ENCODE measurements around the gene MIOS.

MIOS gene

GRCh38 chr7:7584653-7585052 lies 18.0 kb downstream of the MIOS start:
- DNase-seq = no peak

- DNase-seq = no peak
Measured at GRCh38 chr7:7585241-7585928, 18.7 kb downstream of the MIOS start.

- DNase-seq = peak in 1 of 2 experiments; percentile 2
Measured at GRCh38 chr7:7595451-7595850, 28.8 kb downstream of the MIOS start.

- DNase-seq = no peak
Measured at GRCh38 chr7:7596176-7596575, 29.5 kb downstream of the MIOS start.

GRCh38 chr7:7607010-7607409 lies 40.3 kb downstream of the MIOS start:
- DNase-seq = no peak

GRCh38 chr7:7609330-7609729 lies 42.6 kb downstream of the MIOS start:
- DNase-seq = no peak

GRCh38 chr7:7612519-7612918 lies 45.8 kb downstream of the MIOS start:
- DNase-seq = no peak

- DNase-seq = no peak
Measured at GRCh38 chr7:7613210-7613609, 46.5 kb downstream of the MIOS start.

- no peak for DNase-seq
Measured at GRCh38 chr7:7614018-7614741, 47.5 kb downstream of the MIOS start.

GRCh38 chr7:7617550-7617949 lies 50.9 kb downstream of the MIOS start:
- no peak for DNase-seq

- DNase-seq = no peak
Measured at GRCh38 chr7:7618410-7618809, 51.7 kb downstream of the MIOS start.

- no peak for DNase-seq
Measured at GRCh38 chr7:7620236-7620635, 53.6 kb downstream of the MIOS start.

- no peak for DNase-seq
Measured at GRCh38 chr7:7620644-7621210, 54.0 kb downstream of the MIOS start.

- no peak for DNase-seq
Measured at GRCh38 chr7:7628476-7628875, 61.8 kb downstream of the MIOS start.

- no peak for DNase-seq
Measured at GRCh38 chr7:7630626-7631329, 64.1 kb downstream of the MIOS start.

- no peak for DNase-seq
Measured at GRCh38 chr7:7639421-7639820, 72.7 kb downstream of the MIOS start.

- DNase-seq = peak in 1 of 2 experiments; percentile 15
Measured at GRCh38 chr7:7639847-7640220, 73.2 kb downstream of the MIOS start.

GRCh38 chr7:7640221-7641128 lies 73.8 kb downstream of the MIOS start, which contains the start of gene UMAD1:
Gene UMAD1, plus strand, starts transcription at chr7:7640752. Its CDS starts 32,620 bp downstream, at chr7:7673372.
- peak; percentile 96 to 100 for DNase-seq

GRCh38 chr7:7641129-7641663 lies 74.5 kb downstream of the MIOS start:
- no peak for DNase-seq

- no peak for DNase-seq
Measured at GRCh38 chr7:7642081-7642480, 75.4 kb downstream of the MIOS start.

- no peak for DNase-seq
Measured at GRCh38 chr7:7647495-7648036, 80.9 kb downstream of the MIOS start.

GRCh38 chr7:7650682-7651206 lies 84.1 kb downstream of the MIOS start:
- no peak for DNase-seq
